Measurements from ENCODE around the gene NYAP2.

DNA sequence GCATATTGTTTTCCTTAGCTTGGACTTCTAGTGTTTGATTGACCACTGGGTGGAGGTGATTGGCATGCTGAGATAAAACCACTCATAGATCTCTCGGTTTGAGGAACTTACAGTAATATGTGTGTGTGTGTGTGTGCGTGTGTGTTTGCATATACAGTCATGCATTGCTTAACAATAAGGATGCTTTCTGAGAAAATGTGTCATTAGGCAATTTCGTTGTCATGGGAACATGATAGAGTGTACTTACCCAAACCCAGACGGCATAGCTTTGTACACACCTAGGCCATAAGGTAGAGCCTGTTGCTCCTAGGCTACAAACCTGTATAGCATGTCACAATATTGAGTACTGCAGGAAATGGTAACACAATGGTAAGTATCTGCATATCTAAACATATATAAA lies 167.3 kb downstream of the NYAP2 start:
- TF ChIP-seq, protein P1, sequence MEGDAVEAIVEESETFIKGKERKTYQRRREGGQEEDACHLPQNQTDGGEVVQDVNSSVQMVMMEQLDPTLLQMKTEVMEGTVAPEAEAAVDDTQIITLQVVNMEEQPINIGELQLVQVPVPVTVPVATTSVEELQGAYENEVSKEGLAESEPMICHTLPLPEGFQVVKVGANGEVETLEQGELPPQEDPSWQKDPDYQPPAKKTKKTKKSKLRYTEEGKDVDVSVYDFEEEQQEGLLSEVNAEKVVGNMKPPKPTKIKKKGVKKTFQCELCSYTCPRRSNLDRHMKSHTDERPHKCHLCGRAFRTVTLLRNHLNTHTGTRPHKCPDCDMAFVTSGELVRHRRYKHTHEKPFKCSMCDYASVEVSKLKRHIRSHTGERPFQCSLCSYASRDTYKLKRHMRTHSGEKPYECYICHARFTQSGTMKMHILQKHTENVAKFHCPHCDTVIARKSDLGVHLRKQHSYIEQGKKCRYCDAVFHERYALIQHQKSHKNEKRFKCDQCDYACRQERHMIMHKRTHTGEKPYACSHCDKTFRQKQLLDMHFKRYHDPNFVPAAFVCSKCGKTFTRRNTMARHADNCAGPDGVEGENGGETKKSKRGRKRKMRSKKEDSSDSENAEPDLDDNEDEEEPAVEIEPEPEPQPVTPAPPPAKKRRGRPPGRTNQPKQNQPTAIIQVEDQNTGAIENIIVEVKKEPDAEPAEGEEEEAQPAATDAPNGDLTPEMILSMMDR (IDR thresholded peaks at IDR 0.05 in 2 of 3, conservative IDR thresholded peaks at IDR 0.05 in 1 of 3; ENCODE audit: borderline replicate concordance in 1 of 3, insufficient read depth in 1 of 3, low read depth in 2 of 3, low read length in 2 of 3) = no peak
- no peak for TF ChIP-seq EGR1 (IDR thresholded peaks at IDR 0.05; ENCODE audit: low read depth)
- no peak for TF ChIP-seq YY1 (IDR thresholded peaks at IDR 0.05; ENCODE audit: extremely low read depth, insufficient replicate concordance, low read depth, low read length)
- TF ChIP-seq POLR2AphosphoS5 (IDR thresholded peaks at IDR 0.05; ENCODE audit: low read depth, low read length) = no peak
- TF ChIP-seq POLR2A (IDR thresholded peaks at IDR 0.05; ENCODE audit: borderline replicate concordance, extremely low read depth, insufficient read depth, insufficient read length) = no peak
- TF ChIP-seq JUND (IDR thresholded peaks at IDR 0.05) = no peak
- TF ChIP-seq, protein P2, sequence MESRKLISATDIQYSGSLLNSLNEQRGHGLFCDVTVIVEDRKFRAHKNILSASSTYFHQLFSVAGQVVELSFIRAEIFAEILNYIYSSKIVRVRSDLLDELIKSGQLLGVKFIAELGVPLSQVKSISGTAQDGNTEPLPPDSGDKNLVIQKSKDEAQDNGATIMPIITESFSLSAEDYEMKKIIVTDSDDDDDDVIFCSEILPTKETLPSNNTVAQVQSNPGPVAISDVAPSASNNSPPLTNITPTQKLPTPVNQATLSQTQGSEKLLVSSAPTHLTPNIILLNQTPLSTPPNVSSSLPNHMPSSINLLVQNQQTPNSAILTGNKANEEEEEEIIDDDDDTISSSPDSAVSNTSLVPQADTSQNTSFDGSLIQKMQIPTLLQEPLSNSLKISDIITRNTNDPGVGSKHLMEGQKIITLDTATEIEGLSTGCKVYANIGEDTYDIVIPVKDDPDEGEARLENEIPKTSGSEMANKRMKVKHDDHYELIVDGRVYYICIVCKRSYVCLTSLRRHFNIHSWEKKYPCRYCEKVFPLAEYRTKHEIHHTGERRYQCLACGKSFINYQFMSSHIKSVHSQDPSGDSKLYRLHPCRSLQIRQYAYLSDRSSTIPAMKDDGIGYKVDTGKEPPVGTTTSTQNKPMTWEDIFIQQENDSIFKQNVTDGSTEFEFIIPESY (IDR thresholded peaks at IDR 0.05; ENCODE audit: extremely low read depth, insufficient replicate concordance, low read length) = no peak
- TF ChIP-seq ZNF274 (IDR thresholded peaks at IDR 0.05; ENCODE audit: low read depth, low read length) = no peak
- TF ChIP-seq EZH2 (IDR thresholded peaks at IDR 0.05) = no peak
- TF ChIP-seq, protein P3, sequence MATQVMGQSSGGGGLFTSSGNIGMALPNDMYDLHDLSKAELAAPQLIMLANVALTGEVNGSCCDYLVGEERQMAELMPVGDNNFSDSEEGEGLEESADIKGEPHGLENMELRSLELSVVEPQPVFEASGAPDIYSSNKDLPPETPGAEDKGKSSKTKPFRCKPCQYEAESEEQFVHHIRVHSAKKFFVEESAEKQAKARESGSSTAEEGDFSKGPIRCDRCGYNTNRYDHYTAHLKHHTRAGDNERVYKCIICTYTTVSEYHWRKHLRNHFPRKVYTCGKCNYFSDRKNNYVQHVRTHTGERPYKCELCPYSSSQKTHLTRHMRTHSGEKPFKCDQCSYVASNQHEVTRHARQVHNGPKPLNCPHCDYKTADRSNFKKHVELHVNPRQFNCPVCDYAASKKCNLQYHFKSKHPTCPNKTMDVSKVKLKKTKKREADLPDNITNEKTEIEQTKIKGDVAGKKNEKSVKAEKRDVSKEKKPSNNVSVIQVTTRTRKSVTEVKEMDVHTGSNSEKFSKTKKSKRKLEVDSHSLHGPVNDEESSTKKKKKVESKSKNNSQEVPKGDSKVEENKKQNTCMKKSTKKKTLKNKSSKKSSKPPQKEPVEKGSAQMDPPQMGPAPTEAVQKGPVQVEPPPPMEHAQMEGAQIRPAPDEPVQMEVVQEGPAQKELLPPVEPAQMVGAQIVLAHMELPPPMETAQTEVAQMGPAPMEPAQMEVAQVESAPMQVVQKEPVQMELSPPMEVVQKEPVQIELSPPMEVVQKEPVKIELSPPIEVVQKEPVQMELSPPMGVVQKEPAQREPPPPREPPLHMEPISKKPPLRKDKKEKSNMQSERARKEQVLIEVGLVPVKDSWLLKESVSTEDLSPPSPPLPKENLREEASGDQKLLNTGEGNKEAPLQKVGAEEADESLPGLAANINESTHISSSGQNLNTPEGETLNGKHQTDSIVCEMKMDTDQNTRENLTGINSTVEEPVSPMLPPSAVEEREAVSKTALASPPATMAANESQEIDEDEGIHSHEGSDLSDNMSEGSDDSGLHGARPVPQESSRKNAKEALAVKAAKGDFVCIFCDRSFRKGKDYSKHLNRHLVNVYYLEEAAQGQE (IDR thresholded peaks at IDR 0.05; ENCODE audit: low read depth) = no peak

All from HCT116 (cell line).